Measurements from ENCODE around the gene RTN4.
"Not testable (repeated sequence)": the region's sequence is repeated elsewhere in the genome, so short reads cannot be mapped to it uniquely, and the experiment has no call there.

The RTN4 gene

DNA sequence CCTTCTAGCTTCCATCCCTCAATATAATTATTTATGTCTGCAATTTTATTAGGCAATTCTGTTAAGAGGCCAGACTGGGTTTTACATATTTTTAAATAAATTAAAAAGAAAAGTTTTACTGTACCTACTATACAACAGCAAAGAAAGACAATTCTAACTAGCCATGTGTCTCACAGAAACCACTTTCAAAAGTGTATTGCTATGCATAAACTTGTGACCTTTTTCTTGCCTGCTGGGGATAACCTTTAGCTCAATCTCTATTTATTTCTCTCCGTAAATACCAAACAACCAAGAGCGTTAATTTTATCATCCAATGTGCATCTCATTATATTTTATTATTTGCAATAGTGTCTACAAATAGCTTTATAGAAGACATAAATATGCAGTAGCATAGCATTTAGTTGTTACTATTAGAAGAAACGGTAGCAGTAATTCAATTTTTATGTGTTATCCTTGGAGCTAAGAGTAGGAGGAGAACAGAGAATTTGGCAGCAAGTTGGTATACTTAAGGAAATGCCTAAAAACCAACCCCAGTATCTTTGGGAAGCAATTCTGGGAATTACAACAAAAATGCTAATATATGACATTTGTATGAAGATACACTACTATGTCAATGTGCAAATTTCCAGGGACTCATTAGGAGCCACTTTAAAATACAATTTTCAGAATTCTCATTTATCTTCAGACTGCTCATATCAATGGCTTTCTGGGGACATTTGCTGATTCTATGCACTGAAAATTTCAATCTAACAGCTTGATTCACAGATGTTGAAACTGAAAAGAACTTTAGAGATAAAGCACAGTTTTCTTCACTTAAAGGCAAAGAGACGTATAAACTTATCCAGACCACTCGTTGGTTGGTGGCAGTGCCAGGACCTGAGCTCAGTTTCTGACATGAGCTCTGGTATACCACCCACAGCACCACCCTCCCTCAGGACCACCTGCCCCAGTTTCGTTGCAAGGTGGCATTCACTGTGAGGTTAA, 23.0 kb upstream of the RTN4 start:
- no peak for DNase-seq

DNA sequence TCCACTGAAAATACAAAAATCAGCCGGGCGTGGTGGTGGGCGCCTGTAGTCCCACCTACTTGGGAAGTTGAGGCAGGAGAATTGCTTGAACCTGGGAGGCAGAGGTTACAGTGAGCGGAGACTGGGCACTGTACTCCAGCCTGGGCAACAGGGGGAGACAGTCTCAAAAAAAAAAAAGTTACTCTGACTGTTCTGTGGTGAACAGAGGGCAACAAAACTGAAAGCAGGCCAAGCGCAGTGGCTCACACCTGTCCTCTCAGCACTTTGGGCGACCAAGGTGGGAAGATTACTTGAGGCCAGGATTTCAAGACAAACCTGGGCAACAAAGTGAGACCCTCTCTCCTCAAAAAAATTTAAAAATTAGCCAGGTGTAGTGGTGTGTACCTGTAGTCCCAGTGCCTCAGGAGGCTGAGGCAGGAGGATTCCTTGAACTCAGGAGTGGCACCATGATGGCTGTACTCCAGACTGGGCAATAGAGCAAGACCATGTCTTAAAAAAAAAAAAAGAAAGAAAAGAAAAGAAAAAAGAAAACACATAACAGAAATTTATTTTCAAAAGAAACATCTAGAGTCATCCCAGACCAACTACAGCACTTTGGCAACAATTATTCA, 13.6 kb upstream of the RTN4 start:
- no peak for DNase-seq

- DNase-seq: peak in 1 of 2 donors; percentile 31
These were observed 13.0 kb upstream of the RTN4 start for GRCh38 chr2:55063226-55063625.

- no peak for DNase-seq
These were observed 12.5 kb upstream of the RTN4 start for GRCh38 chr2:55062754-55063153.

- DNase-seq: no peak
These were observed 11.5 kb upstream of the RTN4 start for GRCh38 chr2:55061523-55062344.

DNA sequence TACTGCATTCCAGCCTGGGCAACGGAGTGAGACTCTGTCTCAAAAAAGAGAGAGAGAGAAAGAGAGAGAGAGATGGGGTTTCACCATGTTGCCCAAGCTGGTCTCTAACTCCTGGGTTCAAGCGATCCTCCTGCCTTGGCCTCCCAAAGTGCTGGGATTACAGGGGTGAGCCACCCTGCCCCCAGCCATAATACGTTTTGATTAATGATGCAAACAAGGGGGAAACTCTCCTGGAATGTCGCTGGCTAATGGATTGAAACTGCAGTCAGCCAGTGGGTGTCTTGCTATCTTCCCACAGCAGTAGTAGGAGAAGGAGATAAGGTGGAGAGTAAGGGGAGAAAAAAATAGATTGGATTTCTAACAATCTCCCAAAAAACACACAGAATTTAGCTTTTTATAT, 9.5 kb upstream of the RTN4 start:
- no peak for DNase-seq

GRCh38 chr2:55057474-55057873, 7.2 kb upstream of the RTN4 start:
- DNase-seq: no peak

DNA sequence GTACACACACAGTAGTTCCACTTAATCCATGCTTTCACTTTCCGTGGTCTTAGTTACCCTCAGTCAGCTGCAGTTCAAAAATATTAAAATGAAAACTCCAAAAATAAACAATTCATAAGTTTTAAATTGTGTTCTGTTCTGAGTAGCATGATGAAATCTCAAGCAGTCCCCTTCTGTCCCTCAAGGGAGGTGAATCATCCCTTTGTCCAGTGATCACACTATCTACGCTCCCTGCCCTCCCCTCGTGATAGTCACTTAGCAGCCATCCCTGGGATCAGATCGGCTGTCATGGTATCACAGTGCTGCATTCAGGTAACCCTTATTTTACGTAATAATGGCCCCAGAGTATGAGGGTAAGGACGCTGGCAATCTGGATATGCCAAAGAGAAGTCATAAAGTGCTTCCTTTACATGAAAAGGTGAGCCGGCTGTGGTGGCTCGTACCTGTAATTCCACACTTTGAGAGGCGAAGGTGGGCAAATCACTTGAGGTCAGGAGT, 5.8 kb upstream of the RTN4 start:
- DNase-seq: no peak

GRCh38 chr2:55054106-55054875, 4.0 kb upstream of the RTN4 start:
- peak in 1 of 2 donors; percentile 32 for DNase-seq

DNA sequence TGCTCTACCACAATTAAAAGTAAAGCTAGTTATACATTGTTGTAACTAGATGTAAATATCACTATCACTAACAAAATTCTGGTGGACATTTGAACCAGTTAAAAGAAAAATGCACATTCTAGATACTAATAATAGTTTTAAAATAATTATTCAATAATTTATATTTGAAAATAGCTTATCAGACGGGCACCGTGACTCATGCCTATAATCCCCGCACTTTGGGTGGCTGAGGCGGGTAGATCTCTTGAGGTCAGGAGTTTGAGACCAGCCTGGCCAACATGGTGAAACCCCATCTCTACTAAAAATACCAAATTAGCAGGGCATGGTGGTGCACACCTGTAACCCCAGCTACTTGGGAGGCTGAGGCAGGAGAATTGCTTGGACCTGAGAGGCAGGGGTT, 3.0 kb upstream of the RTN4 start:
- not testable (repeated sequence) for DNase-seq

DNA sequence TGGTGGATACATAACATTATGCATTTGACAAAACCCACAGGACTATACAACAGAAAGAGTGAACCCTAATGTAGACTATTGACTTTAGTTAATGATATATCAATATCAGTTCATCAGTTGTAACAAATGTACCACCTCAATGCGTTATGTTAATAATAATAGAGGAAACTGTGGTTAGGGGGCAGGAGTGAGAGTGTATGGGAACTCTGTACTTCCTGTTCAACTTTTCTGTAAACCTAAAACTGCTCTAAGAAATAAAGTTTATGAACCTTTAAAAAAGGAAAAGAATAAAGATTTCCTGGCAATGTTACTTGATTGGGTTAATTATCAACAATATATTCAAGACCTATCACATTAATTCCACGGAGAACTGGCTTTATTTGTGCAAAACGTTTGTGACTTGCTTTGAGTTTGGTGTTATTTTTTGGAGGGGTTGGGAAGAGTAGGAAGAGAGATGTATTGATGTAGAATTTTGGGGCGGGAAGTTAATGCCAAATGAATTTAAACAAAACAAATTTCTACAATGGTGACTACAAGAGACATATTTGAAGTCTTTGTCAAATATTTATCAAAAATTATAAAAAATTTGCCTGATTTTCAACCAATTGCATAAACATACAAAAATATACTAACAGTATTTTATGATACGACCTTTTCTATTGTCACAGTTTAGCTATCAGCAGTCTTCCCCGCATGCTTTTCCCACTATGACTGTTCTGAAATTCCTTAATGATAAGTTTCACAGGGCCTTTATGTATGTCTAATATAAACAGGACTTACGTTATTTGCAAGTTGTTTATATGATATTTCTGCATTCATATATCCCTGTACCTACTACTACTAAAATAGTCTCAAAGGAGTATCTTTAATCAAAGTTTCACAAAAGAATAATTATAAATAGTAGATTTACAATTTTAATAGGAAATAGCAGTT, 2.1 kb upstream of the RTN4 start:
- DNase-seq: peak in 1 of 2 donors; percentile 25

DNA sequence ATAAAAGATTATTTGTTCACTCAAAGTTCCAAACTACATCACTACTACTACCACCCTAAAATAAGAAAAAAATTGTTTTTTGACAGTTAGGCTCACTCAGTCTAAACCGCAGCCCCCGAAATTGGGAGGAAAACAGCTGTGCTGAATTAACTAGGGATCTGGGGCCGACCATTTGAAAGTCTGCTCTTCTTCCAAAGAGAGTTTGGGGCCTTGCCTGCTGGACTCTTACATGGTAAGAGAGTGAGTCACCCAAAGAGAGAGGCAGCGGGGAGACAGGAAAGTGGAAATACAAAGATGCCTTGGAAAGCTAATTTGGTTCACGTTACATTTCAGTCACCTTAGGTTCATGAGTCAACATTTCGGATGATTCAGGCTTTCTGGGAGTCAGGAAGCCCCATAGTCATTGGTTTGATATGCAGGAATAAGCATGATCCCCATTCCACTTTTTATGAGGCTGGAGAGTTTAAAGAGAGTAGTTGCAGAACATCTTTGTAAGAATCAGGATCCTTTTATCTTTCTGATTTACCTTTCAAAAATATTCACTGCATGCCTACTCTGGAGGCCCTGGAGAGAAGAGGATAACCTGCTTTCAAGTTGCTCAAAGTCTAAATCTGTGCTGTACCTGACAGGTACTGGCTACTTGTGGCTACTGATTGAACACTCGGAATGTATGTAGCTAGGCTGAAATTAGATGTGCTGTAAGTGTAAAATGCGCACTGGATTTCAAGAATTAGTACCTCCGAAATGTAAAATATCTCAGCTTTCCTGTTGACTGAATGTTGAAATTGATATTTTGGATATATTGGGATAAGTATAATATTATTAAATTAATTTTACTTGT, 995 bp upstream of the RTN4 start:
- peak; percentile 31 to 54 for DNase-seq

- DNase-seq: peak in 1 of 2 donors; percentile 11
These were observed 491 bp downstream of the RTN4 start for GRCh38 chr2:55049821-55050099.

DNA sequence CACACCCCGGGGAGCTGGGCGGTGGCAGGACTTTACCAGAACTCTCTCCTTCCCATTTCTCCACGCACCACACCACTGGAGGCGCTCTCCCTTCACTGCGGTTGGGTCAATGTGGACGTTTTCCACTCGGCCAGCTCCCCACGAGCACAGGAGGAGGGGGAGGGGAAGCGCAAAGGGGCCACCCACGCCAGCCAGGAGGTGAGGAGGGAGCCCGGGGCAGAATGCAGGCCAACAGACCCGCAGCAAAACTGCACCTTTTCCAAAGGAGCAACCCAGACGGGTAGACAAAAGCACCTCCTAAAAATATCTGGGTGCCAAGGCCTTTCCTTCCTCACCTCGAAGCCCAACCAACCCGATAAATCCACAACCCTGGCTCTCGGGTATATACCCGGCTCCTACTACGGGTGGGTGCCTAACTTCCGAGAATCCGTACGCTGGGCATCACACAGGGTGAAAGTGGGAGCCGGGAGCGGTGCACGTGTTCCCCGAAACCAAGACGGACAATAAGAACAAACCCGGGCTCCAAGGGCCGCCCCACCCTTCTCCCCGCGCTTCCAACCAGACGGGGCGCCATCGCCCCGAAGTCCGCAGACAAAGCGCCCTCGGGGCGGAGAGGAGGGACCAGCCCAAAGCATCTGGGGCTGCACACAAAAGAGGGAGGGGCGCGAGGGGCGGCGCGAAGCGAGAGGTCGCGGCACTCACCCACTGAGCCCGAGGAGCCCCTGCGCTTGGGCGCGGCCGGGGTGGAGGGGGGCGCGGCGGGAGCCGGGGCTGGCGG, 1.0 kb downstream of the RTN4 start:
- DNase-seq: peak; percentile 62 to 65

- no peak for DNase-seq
These were observed 1.7 kb downstream of the RTN4 start for GRCh38 chr2:55048508-55049042.

- no peak for DNase-seq
These were observed 2.5 kb downstream of the RTN4 start for GRCh38 chr2:55047677-55048299.

DNA sequence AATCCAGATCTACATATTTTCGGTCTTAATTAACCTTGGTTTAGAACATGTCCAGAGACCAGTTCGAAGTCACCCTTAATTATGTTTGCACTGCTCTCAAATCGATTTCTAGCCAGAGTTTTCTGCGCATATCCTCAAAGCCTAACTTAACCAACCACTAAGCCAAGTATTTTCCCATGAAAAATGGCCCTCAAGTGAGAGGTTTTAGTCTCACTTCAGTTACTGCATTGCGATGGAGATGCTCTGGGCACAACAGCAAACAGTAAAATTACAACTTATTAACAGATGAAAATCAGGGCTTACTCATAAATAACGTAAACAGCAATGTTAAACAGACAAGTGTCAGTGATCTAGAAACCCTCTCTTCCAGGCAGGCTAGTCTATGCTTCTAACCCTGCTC, 4.5 kb downstream of the RTN4 start:
- DNase-seq: no peak

- DNase-seq: no peak
These were observed 6.4 kb downstream of the RTN4 start for GRCh38 chr2:55043841-55044240.

DNA sequence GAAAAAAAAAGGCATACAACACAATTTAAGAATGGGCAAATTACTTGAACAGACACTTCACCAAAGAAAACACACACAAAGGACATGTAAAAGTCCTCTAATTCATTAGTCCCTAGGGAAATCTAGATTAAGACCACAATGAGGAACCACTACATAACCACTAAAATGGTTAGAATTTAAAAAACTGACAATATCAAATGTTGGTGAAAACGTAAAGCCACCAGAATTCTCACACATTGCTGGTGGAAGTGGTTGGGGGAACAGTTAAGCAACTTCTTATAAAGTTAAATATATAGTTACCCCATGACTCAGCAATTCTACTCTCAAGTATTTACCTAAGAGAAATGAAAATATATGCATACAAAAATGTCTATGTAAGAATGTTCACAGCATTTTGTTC, 11.8 kb downstream of the RTN4 start:
- DNase-seq: no peak

Measured in CD4-positive, alpha-beta T cell treated with Interleukin-1 beta for 1 hour (primary cell).